GM12873 (cell line): ENCODE results near the gene AFF3.

Experiments used
- CTCF ChIP-seq: IDR thresholded peaks from 2 replicates; pipeline ENCODE4 v1.5.1; 2012; ENCODE audit warnings: low read depth, mild to moderate bottlenecking, moderate library complexity, low read length, control low read depth; ENCODE audit not compliant: insufficient read depth; ENCODE audit errors: missing control alignments

Gene AFF3

GRCh38 chr2:100043081-100043890 lies 99.1 kb downstream of the AFF3 start:
- TF ChIP-seq CTCF: no peak

DNA sequence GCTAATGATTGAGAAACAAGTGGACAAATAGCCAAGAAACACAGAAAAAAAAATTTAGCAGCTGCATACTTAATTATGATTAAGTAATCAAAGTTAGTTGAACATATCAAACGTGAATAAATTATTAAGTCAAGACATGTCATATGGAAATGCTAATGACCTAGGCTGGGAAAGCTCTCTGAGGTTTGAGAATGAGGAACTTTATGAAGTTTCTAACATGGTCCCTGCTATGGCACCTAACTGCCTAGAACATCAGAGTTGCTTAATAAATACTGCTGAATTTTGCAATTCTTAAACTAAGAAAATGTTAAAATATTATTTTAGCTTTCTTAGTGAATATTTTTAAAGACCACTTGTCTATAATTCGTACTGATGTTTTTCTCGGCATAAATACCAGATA lies 99.8 kb downstream of the AFF3 start:
- TF ChIP-seq CTCF: no peak

- no peak for TF ChIP-seq CTCF
Observed at GRCh38 chr2:100041946-100042345, 100.4 kb downstream of the AFF3 start.

- TF ChIP-seq CTCF: no peak
Observed at GRCh38 chr2:100041385-100041784, 101.0 kb downstream of the AFF3 start.

DNA sequence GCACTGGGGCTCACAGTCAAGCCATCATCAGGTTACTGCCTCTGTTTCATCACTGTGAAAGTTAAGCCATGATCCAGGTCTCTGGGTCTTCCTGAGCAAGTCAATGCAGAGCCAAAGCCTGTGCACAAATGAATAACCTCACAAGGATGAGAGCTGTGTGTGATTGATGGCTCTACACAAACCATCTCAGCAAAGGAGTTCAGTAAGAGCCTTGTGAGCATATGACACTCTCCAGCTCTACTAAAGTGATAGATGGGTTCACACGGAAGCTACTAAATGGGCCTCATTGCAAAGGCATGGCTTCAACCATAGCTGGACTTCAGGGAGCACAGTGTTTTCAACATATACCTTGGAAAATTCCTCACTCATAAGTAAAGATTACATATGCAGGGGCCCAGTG lies 101.5 kb downstream of the AFF3 start:
- no peak for TF ChIP-seq CTCF

GRCh38 chr2:100039291-100039980 lies 103.0 kb downstream of the AFF3 start:
- TF ChIP-seq CTCF: no peak

- no peak for TF ChIP-seq CTCF
Observed at GRCh38 chr2:100038011-100038410, 104.4 kb downstream of the AFF3 start.
